Lower lobe of right lung (tissue), 2 donors: Measurements from ENCODE around the gene MPRIP. TPM values are rescaled to one million over a fixed set of nuclear protein-coding genes. Genes with fewer than 3 reads are reported as not detected.

Experiments used
- ATAC-seq, 2 donors: fragments of 200-7000 bp; cut with Tn5 transposase; one replicate each; pipeline ENCODE4 v1.9.1; 2020 to 2022; ENCODE audit warnings: mild to moderate bottlenecking in 2 of 2, moderate library complexity in 2 of 2
- DNase-seq: peaks from one replicate; pipeline ENCODE4 v3.0.0-alpha.2; 2020
- H3K27ac ChIP-seq: fragments of 200-600 bp; one replicate; pipeline ENCODE4 v1.8.0; 2022
- H3K27me3 ChIP-seq: fragments of 200-600 bp; one replicate; pipeline ENCODE4 v1.8.0; 2022; ENCODE audit warnings: low read depth
- H3K36me3 ChIP-seq: fragments of 200-600 bp; one replicate; pipeline ENCODE4 v1.8.0; 2022; ENCODE audit warnings: mild to moderate bottlenecking
- H3K4me1 ChIP-seq: fragments of 200-600 bp; one replicate; pipeline ENCODE4 v1.8.0; 2022
- H3K4me3 ChIP-seq: fragments of 200-600 bp; one replicate; pipeline ENCODE4 v1.8.0; 2022; ENCODE audit warnings: mild to moderate bottlenecking
- H3K9me3 ChIP-seq: fragments of 200-600 bp; one replicate; pipeline ENCODE4 v1.8.0; 2022
- intact Hi-C: fragments of 100-400 bp; cut with DNase I; formaldehyde crosslinking; loops from one replicate; pipeline ENCODE4 v1.11.0; 2022
- total RNA-seq: library from RNA; stranded (reverse); fragmentation: NEBNext Ultra II Directional; extraction: Animal tissue kit (Norgen Biotek cat#: 25700); gene quantifications from one replicate; pipeline ENCODE4 v1.2.1, GENCODE V29; 2021
- TF ChIP-seq, protein P1 (sequence below): fragments of 200-600 bp; IDR thresholded peaks from one replicate; pipeline ENCODE4 v1.8.0; 2022; ENCODE audit warnings: antibody characterized with exemption, mild to moderate bottlenecking
- donor health status: DM: no; HTN: yes; CAD: no; lungs with severe emphysema.

Gene MPRIP
- total RNA-seq, 1 donor from 2014 or later, result 232 TPM

DNA sequence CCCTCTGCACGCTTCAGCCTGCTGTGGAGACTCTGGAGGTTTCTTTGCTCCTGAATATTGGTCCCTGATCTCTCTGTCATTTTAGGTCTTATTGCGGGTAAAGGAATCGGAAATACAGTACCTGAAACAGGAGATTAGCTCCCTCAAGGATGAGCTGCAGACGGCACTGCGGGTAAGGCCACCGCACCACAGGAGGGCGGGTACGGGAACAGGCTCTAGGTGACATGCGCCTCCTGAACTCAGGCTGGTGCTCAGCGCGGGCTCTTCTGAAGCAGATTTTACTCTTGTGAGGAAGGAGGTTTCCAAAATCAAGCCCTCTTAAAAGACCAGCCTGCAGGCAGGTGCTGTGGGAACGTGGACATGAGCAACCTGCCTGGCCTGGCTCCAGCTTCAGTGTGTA, 134.1 kb downstream of the MPRIP start:
- Histone ChIP-seq H3K36me3 (peaks cover 100% of the 10 kb centered on the region), H3K4me3 (no peak overlapping the region), H3K4me1 (peaks cover 18% of the 10 kb centered on the region), H3K9me3 (no peaks in the 10 kb centered on the region), H3K27me3 (no peaks in the 10 kb centered on the region), H3K27ac (peak overlapping the region; percentile 18)
- TF ChIP-seq, protein P1, sequence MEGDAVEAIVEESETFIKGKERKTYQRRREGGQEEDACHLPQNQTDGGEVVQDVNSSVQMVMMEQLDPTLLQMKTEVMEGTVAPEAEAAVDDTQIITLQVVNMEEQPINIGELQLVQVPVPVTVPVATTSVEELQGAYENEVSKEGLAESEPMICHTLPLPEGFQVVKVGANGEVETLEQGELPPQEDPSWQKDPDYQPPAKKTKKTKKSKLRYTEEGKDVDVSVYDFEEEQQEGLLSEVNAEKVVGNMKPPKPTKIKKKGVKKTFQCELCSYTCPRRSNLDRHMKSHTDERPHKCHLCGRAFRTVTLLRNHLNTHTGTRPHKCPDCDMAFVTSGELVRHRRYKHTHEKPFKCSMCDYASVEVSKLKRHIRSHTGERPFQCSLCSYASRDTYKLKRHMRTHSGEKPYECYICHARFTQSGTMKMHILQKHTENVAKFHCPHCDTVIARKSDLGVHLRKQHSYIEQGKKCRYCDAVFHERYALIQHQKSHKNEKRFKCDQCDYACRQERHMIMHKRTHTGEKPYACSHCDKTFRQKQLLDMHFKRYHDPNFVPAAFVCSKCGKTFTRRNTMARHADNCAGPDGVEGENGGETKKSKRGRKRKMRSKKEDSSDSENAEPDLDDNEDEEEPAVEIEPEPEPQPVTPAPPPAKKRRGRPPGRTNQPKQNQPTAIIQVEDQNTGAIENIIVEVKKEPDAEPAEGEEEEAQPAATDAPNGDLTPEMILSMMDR, result no peak
- no peak for DNase-seq
- intact Hi-C loops, result no loop called here
- no peak for ATAC-seq

DNA sequence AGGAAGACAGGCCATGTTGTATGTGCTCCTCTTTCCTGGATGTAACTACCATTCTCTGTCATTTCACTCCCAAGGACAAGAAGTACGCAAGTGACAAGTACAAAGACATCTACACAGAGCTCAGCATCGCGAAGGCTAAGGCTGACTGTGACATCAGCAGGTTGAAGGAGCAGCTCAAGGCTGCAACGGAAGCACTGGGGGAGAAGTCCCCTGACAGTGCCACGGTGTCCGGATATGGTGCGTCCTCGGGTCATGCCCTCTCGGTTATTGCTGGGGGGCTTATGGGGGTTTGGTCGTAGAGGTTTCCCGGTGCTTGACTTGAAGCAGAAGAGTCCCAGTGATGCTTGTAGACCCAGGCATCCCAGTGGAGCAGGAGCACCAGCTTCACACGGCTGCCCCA, 134.9 kb downstream of the MPRIP start:
- Histone ChIP-seq H3K27me3 (no peaks in the 10 kb centered on the region), H3K4me3 (no peak overlapping the region), H3K36me3 (peaks cover 100% of the 10 kb centered on the region), H3K9me3 (no peaks in the 10 kb centered on the region), H3K4me1 (peaks cover 10% of the 10 kb centered on the region), H3K27ac (no peak overlapping the region)
- TF ChIP-seq, protein P1, result no peak
- ATAC-seq (no peak), DNase-seq (no peak)
- intact Hi-C loops, result no loop called here

DNA sequence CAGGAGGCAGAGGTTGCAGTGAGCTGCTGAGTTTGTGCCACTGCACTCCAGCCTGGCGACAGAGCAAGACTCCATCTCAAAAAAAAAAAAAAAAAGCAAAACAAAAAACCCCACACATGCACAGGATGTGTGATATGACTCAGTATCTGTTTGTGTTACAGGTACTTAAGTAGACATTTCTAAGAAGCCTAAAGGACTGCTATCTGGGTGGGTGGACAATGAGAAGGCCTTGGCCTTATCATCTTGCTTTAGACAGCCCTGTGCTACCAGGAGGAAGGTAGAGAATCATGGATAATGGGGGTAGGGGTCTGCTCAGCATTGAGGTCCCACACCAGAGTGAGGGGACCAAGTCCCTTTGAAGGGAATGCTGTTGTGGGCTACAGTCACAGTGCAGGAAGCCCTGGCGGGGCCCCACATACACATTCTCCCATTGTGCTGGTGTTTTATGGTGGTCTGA, 137.1 kb downstream of the MPRIP start:
- TF ChIP-seq, protein P1, result no peak

DNA sequence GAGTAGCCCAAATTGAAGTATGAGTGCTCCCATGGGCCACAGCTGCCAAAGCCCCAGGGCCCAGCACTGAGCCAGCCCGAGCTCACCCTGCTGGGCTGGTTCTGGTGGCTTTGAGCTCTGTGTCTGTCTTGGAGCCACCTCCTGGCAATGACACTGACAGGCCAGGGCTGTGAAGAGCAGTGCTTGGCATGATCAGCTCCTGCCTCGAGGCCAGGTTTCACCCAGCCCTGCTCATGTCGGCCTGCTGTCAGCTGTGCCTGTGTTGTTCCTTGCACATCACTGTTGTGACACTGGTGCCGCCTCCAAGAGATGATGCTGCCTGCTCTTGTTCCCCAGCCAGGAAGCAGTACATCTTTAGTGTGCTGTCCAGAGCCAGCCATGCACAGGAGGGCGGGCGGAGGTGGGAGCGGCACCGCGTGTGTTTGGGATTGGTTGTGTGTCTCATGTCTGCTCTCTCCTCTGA, 137.9 kb downstream of the MPRIP start:
- H3K27me3 ChIP-seq, result no peaks in the 10 kb centered on the region
- ATAC-seq (no peak), DNase-seq (no peak)
- peaks cover 20% of the 10 kb centered on the region for H3K4me1 ChIP-seq
- no peaks in the 10 kb centered on the region for H3K9me3 ChIP-seq
- H3K4me3 ChIP-seq, result no peak overlapping the region
- TF ChIP-seq, protein P1, result no peak
- no peak overlapping the region for H3K27ac ChIP-seq
- peaks cover 97% of the 10 kb centered on the region for H3K36me3 ChIP-seq
- intact Hi-C loops, result no loop called here

More for the DNA sequence above, 137.1 kb downstream of the MPRIP start:
- H3K27ac ChIP-seq, result peak overlapping the region; percentile 9
- no peaks in the 10 kb centered on the region for H3K9me3 ChIP-seq
- H3K4me1 ChIP-seq, result peaks cover 12% of the 10 kb centered on the region
- DNase-seq, result no peak
- H3K36me3 ChIP-seq, result peaks cover 100% of the 10 kb centered on the region
- no peaks in the 10 kb centered on the region for H3K27me3 ChIP-seq
- H3K4me3 ChIP-seq, result no peak overlapping the region
- no peak for ATAC-seq
- intact Hi-C loops, result no loop called here

DNA sequence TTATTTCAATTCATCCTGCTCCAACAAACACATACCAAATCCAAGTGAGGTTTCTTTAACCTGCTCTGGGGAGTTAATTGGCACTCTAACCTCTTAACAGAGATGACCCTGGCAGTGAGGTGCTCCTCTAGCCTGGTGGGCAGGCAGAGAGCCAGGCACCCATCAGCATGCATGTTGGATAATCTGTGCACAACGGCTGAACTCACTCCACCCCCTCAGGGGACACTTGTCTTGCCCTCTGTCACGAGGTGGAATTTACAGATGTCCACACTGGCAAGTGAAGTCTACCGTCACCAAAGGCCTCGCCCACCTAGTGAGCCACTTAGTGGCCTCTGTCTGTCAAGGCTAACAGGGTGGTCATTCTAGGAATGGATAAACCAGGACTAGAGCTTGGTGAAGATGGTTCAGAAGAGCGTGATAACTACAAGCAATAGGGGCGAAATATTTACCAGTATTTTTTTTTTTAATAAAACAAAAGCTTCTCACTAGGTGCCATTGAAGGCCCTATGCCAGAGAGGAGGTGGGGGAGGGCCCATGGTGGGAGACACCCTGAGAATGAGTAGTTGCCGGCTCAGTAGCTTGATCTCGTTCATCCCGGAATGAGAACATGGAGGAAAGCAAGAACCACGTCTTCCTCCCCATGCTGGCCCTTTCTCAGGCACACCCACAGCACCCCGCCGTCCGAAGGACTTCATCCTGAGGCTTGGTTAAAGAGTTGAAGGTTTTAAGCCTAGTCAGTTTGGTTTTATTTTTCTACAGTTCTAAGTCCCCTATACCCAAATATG, 138.7 kb downstream of the MPRIP start:
- intact Hi-C loops, result no loop called here
- no peak for ATAC-seq
- peaks cover 89% of the 10 kb centered on the region for H3K36me3 ChIP-seq
- no peaks in the 10 kb centered on the region for H3K9me3 ChIP-seq
- no peak overlapping the region for H3K27ac ChIP-seq
- H3K4me3 ChIP-seq, result no peak overlapping the region
- TF ChIP-seq, protein P1, result no peak
- no peaks in the 10 kb centered on the region for H3K27me3 ChIP-seq
- H3K4me1 ChIP-seq, result peaks cover 23% of the 10 kb centered on the region
- DNase-seq, result no peak
